Astrocyte (in vitro differentiated cells and primary cell): Measurements from ENCODE around the gene BANK1.

Experiments
- CTCF ChIP-seq: IDR thresholded peaks from 2 replicates; pipeline ENCODE4 v1.5.1; 2011; ENCODE audit warnings: low read depth, mild to moderate bottlenecking, inconsistent platforms, low read length, moderate library complexity; ENCODE audit not compliant: insufficient read depth
- EZH2 ChIP-seq: IDR thresholded peaks from 2 replicates; pipeline ENCODE4 v1.6.1; 2012; ENCODE audit warnings: mild to moderate bottlenecking, low read length, inconsistent platforms; ENCODE audit not compliant: insufficient read depth

- TF ChIP-seq CTCF (no peak), EZH2 (no peak)
Measured at GRCh38 chr4:101993842-101994775, 203.6 kb downstream of the BANK1 start.
